GM12878 (cell line): Measurements from ENCODE around the gene BAHD1. TPM values are rescaled to one million over a fixed set of nuclear protein-coding genes. Genes with fewer than 3 reads are reported as not detected.

Experiments
- ATAC-seq: fragments of 200-7000 bp; cut with Tn5 transposase; 3 replicates; pipeline ENCODE4 v1.9.1; 2020; ENCODE audit warnings: mild to moderate bottlenecking, moderate library complexity
- BruUV-seq: library from RNA; stranded (reverse); fragments of 400-500 nt; replicated peaks from 2 replicates; lab custom pipeline; 2021; lab: Mats Ljungman, UMichigan
- CTCF ChIA-PET: fragments of 300-600 bp; sonication (Branson Sonifier 250); formaldehyde crosslinking; extraction: SDS; loops from one replicate; lab custom pipeline; 2021; ENCODE audit warnings: inconsistent platforms; lab: Yijun Ruan, JAX
- POLR2A ChIA-PET: fragments of 350-600 bp; formaldehyde crosslinking; extraction: SDS; loops from one replicate; lab custom pipeline; 2021; ENCODE audit warnings: inconsistent platforms; lab: Charles Lee
- RAD21 ChIA-PET: fragments of 300-600 bp; sonication (Branson Sonifier 250); formaldehyde crosslinking; loops from one replicate; lab custom pipeline; 2023; ENCODE audit warnings: antibody characterized with exemption; ENCODE audit not compliant: unreplicated experiment; lab: Charles Lee
- SMC1A ChIA-PET: fragments of 300-600 bp; sonication (Branson Sonifier 250); formaldehyde crosslinking; loops from one replicate; lab custom pipeline; 2023; ENCODE audit not compliant: unreplicated experiment, uncharacterized antibody; lab: Charles Lee
- DNase-seq: peaks from one replicate; pipeline ENCODE4 v3.0.0-alpha.2; 2011; ENCODE audit warnings: low read depth, low spot score
- FAIRE-seq: peaks from 3 replicates; lab custom pipeline; 2011; peaks lifted over from hg19 to GRCh38; lab: Jason Lieb, UNC
- H2AFZ ChIP-seq: 2 replicates; pipeline ENCODE4 v1.6.0; 2011; ENCODE audit warnings: low read depth, low read length, control low read depth; ENCODE audit not compliant: control insufficient read depth
- H3K27ac ChIP-seq: 2 replicates; pipeline ENCODE4 v1.5.1; 2011; ENCODE audit warnings: control low read depth; ENCODE audit not compliant: control insufficient read depth, insufficient read depth
- H3K27me3 ChIP-seq, 2 experiments: replicated peaks in 1 of 2; 2 replicates each; pipeline versions ENCODE4 v1.6.0 to v1.6.1; 2011; ENCODE audit warnings: low read length in 1 of 2; ENCODE audit not compliant: control insufficient read depth in 2 of 2, insufficient read depth in 2 of 2
- H3K36me3 ChIP-seq, 2 experiments: 2 replicates each; pipeline ENCODE4 v1.5.1; 2011; ENCODE audit warnings: low read length in 1 of 2; ENCODE audit not compliant: control insufficient read depth in 2 of 2, insufficient read depth in 2 of 2
- H3K4me1 ChIP-seq: 2 replicates; pipeline ENCODE4 v1.6.1; 2011; ENCODE audit warnings: mild to moderate bottlenecking, low read length, moderate library complexity, mixed read lengths; ENCODE audit not compliant: control insufficient read depth, insufficient read depth
- H3K4me2 ChIP-seq: 2 replicates; pipeline ENCODE4 v1.6.0; 2011; ENCODE audit warnings: control low read depth; ENCODE audit not compliant: control insufficient read depth, insufficient read depth
- H3K4me3 ChIP-seq: fragments of 200-600 bp; sonication (generic); 2 replicates; pipeline ENCODE4 v1.5.1; 2016
- H3K79me2 ChIP-seq: 2 replicates; pipeline ENCODE4 v1.6.0; 2011; ENCODE audit warnings: low read length; ENCODE audit not compliant: control insufficient read depth, insufficient read depth
- H3K9ac ChIP-seq: 2 replicates; pipeline ENCODE4 v1.8.0; 2011; ENCODE audit warnings: low read length, control low read depth, mixed read lengths; ENCODE audit not compliant: control insufficient read depth, insufficient read depth
- H3K9me3 ChIP-seq: replicated peaks from 3 replicates; pipeline ENCODE4 v1.5.1; 2011; ENCODE audit warnings: mild to moderate bottlenecking, low read length; ENCODE audit not compliant: control insufficient read depth, insufficient read depth
- H4K20me1 ChIP-seq: 2 replicates; pipeline ENCODE4 v1.6.0; 2011; ENCODE audit not compliant: control insufficient read depth, insufficient read depth
- BMI1 ChIP-seq: fragments of 450-650 bp; IDR thresholded peaks from 2 replicates; pipeline ENCODE4 v1.6.1; 2016; ENCODE audit warnings: mild to moderate bottlenecking, moderate library complexity, borderline replicate concordance
- HDGF ChIP-seq: fragments of 450-650 bp; IDR thresholded peaks from 2 replicates; pipeline ENCODE4 v1.6.1; 2016; ENCODE audit warnings: antibody characterized with exemption
- MYC ChIP-seq: IDR thresholded peaks from 2 replicates; pipeline ENCODE4 v1.6.1; 2011; ENCODE audit warnings: mild to moderate bottlenecking, low read length, moderate library complexity, inconsistent platforms; ENCODE audit not compliant: insufficient read depth, insufficient replicate concordance, insufficient read length, severe bottlenecking
- NFXL1 ChIP-seq: fragments of 450-650 bp; IDR thresholded peaks from 2 replicates; pipeline ENCODE4 v1.6.1; 2017; ENCODE audit warnings: antibody characterized with exemption, mild to moderate bottlenecking, borderline replicate concordance
- PML ChIP-seq: IDR thresholded peaks from 2 replicates; pipeline ENCODE4 v1.6.1; 2012; ENCODE audit warnings: low read length, inconsistent platforms
- SIX5 ChIP-seq: IDR thresholded peaks from 2 replicates; pipeline ENCODE4 v1.6.1; 2011; ENCODE audit warnings: mild to moderate bottlenecking, low read depth, low read length, moderate library complexity; ENCODE audit not compliant: severe bottlenecking
- SREBF1 ChIP-seq: IDR thresholded peaks from 2 replicates; pipeline ENCODE4 v1.6.1; 2012; ENCODE audit warnings: mild to moderate bottlenecking, low read length
- ZNF622 ChIP-seq: fragments of 450-650 bp; IDR thresholded peaks from 2 replicates; pipeline ENCODE4 v1.6.1; 2017; ENCODE audit warnings: mild to moderate bottlenecking, inconsistent platforms
- WGBS: methylation state at CpG from one replicate; pipeline ENCODE4 v1.1.6; 2016; ENCODE audit warnings: low lambda C conversion rate; ENCODE audit not compliant: insufficient replicate concordance, insufficient coverage; ENCODE audit errors: missing lambda C conversion rate; 5-methylcytosine and 5-hydroxymethylcytosine counted together
- in situ Hi-C: fragments of 300-500 bp; cut with MboI; formaldehyde crosslinking; loops from 9 replicates; pipeline ENCODE4 v1.14.3; 2018; ENCODE audit warnings: mixed read lengths
- intact Hi-C: fragments of 100-400 bp; cut with micrococcal nuclease; formaldehyde crosslinking; loops from one replicate; pipeline ENCODE4 v1.14.2; 2022; ENCODE audit not compliant: unreplicated experiment
- polyA plus RNA-seq, 11 experiments: library from polyadenylated mRNA; depleted of rRNA in 4 of 11; unstranded in 6 of 11; stranded (reverse) in 5 of 11; fragments of >200 nt; fragmentation: Nextera tagmentation in 4 of 11; fragmentation: Illumina TruSeq in 1 of 11; extraction: Ambion mirVana in 4 of 11; extraction: Trizol in 1 of 11; gene quantifications; 1 replicate in 1 of 11; 2 replicates in 10 of 11; pipeline versions ENCODE4 v1.2.1 to v1.2.3, GENCODE V29; 2011 to 2016; ENCODE audit warnings: inconsistent platforms in 2 of 11, missing spikeins in 2 of 11, low read depth in 1 of 11
- total RNA-seq, 4 experiments: library from RNA; depleted of rRNA in 3 of 4; stranded (reverse); fragments of >200 nt in 3 of 4; fragmentation: Illumina TruSeq in 1 of 4; extraction: Trizol in 1 of 4; gene quantifications; 2 replicates each; pipeline versions ENCODE4 v1.2.1 to v1.2.3, GENCODE V29; 2013 to 2021
- TF ChIP-seq, protein P1 (sequence below): IDR thresholded peaks from 2 replicates; pipeline ENCODE4 v1.6.1; 2012; ENCODE audit warnings: mild to moderate bottlenecking, low read depth, low read length
- TF ChIP-seq, protein P2 (sequence below): IDR thresholded peaks from 2 replicates; pipeline ENCODE4 v1.6.1; 2012; ENCODE audit warnings: improper control_type of control experiment, low read depth, low read length; ENCODE audit not compliant: insufficient replicate concordance
- TF ChIP-seq, protein P3 (sequence below): IDR thresholded peaks from 2 replicates; pipeline ENCODE4 v1.6.1; 2011; ENCODE audit warnings: low read depth, low read length, improper control_type of control experiment, borderline replicate concordance

BAHD1 gene
- total and polyA plus RNA-seq, 10 of the 15 experiments (the other 5 are each of a cell fraction or from before 2014, with no cell fraction given), result 0.21 to 21.8 (median 5.8) TPM

DNA sequence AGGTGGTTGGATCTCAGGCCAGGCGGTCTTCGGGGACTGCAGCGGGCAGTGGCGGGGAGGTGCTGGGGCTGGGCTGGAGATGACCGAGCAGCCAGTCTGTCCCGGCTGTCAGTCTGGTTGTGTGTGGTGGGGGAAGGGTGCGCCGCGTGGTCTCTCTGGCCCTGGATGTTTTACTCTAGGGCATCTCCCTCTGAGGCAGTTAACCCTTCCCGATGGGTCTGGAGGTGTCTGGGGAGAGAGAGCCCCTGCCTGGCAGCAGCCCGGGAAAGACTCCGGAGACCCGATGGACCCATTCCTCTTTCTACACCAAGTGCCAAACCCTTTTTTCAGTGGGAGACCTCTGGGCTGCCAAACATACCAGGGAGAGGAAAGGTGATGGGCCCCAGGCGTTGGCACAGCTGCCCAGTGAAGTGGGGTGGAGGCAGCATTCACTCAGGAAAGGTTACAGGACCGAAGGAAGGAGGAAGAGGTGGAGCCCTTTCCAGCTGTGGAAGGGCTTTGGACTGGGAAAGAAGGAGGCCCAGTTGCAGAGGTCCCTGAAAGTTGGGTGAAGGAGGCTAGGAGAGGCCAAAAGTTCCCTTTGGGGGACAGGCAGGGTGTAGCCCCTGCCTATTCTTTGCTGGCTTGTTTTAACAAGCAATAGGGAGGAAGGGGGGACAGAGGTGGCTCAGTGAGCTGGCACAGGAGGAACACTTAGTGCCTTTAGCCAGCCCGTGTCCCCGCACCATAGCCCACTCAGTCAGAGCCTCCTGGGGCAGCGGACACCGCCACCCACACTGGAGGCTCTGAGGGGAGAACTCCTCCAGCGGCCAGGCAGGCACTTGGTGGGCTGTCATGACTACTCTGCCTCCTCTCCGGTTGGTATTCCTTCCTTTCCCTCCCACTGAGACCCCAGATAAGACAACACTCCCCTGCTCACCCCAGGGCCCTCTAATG lies 2.7 kb upstream of the BAHD1 start (continued):
- TF ChIP-seq, protein P1, sequence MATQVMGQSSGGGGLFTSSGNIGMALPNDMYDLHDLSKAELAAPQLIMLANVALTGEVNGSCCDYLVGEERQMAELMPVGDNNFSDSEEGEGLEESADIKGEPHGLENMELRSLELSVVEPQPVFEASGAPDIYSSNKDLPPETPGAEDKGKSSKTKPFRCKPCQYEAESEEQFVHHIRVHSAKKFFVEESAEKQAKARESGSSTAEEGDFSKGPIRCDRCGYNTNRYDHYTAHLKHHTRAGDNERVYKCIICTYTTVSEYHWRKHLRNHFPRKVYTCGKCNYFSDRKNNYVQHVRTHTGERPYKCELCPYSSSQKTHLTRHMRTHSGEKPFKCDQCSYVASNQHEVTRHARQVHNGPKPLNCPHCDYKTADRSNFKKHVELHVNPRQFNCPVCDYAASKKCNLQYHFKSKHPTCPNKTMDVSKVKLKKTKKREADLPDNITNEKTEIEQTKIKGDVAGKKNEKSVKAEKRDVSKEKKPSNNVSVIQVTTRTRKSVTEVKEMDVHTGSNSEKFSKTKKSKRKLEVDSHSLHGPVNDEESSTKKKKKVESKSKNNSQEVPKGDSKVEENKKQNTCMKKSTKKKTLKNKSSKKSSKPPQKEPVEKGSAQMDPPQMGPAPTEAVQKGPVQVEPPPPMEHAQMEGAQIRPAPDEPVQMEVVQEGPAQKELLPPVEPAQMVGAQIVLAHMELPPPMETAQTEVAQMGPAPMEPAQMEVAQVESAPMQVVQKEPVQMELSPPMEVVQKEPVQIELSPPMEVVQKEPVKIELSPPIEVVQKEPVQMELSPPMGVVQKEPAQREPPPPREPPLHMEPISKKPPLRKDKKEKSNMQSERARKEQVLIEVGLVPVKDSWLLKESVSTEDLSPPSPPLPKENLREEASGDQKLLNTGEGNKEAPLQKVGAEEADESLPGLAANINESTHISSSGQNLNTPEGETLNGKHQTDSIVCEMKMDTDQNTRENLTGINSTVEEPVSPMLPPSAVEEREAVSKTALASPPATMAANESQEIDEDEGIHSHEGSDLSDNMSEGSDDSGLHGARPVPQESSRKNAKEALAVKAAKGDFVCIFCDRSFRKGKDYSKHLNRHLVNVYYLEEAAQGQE, result no peak
- TF ChIP-seq MYC (no peak), SREBF1 (no peak)

DNA sequence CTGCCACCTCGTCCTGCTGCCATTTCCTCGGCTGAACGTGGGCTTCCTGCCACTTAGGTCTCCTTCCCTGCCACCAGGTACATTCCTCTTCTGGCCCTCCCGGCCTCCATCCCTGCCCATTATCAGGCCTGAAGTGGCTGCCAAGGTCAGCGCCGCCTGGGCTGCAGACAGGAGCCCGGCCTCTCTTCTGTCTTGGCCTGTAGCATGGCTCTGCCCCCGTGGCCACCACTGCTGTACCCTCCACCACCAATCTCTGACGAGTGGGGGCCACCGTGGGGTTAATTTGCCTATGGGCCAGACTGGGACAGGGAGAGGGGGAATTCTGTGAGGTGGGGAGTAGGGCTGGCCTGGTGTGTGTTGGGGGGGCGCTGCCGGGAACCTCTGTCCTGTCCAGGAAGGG lies 2.0 kb upstream of the BAHD1 start:
- Histone ChIP-seq H3K36me3 (no peaks in the 10 kb centered on the region), H4K20me1 (peaks cover 14% of the 10 kb centered on the region), H3K27me3 (peaks cover 16 to 36% of the 10 kb centered on the region in 2 experiments), H2AFZ (no peak overlapping the region), H3K4me2 (no peak overlapping the region), H3K27ac (no peak overlapping the region), H3K4me1 (peaks cover 19% of the 10 kb centered on the region), H3K79me2 (peaks cover 20% of the 10 kb centered on the region), H3K9me3 (no peaks in the 10 kb centered on the region), H3K9ac (no peak overlapping the region), H3K4me3 (no peak overlapping the region)
- FAIRE-seq (no peak), DNase-seq (no peak), ATAC-seq (no peak)
- ChIA-PET CTCF (interaction anchor here (1.5 kb wide), 1 partner anchor 38 kb away, joined by 4 read pairs; no protein-coding TSS in a partner anchor), POLR2A (no interaction called here), RAD21 (no interaction called here), SMC1A (interaction anchor here (1.3 kb wide), 1 partner anchor 69 kb away, joined by 3 read pairs; no protein-coding TSS in a partner anchor)
- BruUV-seq, result no TSS peak
- 30% methylated on average over 12 of the region's 12 CpGs for WGBS
- in situ Hi-C loops (no loop called here), intact Hi-C loops (no loop called here)
- TF ChIP-seq, protein P2, sequence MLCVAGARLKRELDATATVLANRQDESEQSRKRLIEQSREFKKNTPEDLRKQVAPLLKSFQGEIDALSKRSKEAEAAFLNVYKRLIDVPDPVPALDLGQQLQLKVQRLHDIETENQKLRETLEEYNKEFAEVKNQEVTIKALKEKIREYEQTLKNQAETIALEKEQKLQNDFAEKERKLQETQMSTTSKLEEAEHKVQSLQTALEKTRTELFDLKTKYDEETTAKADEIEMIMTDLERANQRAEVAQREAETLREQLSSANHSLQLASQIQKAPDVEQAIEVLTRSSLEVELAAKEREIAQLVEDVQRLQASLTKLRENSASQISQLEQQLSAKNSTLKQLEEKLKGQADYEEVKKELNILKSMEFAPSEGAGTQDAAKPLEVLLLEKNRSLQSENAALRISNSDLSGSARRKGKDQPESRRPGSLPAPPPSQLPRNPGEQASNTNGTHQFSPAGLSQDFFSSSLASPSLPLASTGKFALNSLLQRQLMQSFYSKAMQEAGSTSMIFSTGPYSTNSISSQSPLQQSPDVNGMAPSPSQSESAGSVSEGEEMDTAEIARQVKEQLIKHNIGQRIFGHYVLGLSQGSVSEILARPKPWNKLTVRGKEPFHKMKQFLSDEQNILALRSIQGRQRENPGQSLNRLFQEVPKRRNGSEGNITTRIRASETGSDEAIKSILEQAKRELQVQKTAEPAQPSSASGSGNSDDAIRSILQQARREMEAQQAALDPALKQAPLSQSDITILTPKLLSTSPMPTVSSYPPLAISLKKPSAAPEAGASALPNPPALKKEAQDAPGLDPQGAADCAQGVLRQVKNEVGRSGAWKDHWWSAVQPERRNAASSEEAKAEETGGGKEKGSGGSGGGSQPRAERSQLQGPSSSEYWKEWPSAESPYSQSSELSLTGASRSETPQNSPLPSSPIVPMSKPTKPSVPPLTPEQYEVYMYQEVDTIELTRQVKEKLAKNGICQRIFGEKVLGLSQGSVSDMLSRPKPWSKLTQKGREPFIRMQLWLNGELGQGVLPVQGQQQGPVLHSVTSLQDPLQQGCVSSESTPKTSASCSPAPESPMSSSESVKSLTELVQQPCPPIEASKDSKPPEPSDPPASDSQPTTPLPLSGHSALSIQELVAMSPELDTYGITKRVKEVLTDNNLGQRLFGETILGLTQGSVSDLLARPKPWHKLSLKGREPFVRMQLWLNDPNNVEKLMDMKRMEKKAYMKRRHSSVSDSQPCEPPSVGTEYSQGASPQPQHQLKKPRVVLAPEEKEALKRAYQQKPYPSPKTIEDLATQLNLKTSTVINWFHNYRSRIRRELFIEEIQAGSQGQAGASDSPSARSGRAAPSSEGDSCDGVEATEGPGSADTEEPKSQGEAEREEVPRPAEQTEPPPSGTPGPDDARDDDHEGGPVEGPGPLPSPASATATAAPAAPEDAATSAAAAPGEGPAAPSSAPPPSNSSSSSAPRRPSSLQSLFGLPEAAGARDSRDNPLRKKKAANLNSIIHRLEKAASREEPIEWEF, result no peak
- TF ChIP-seq NFXL1 (no peak), HDGF (no peak), ZNF622 (no peak), PML (no peak), BMI1 (no peak), SIX5 (no peak)
- TF ChIP-seq, protein P3, sequence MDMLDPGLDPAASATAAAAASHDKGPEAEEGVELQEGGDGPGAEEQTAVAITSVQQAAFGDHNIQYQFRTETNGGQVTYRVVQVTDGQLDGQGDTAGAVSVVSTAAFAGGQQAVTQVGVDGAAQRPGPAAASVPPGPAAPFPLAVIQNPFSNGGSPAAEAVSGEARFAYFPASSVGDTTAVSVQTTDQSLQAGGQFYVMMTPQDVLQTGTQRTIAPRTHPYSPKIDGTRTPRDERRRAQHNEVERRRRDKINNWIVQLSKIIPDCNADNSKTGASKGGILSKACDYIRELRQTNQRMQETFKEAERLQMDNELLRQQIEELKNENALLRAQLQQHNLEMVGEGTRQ, result no peak
